ENCODE measurements around the gene RING1.

The RING1 gene

GRCh38 chr6:33237741-33238140 is 29.4 kb downstream of the RING1 start:
- DNase-seq (ENCODE audit: extremely low read depth in 1 of 2, low read depth in 1 of 2): no peak

GRCh38 chr6:33241968-33242367 is 33.7 kb downstream of the RING1 start:
- DNase-seq (ENCODE audit: extremely low read depth in 1 of 2, low read depth in 1 of 2): no peak

- DNase-seq (ENCODE audit: extremely low read depth in 1 of 2, low read depth in 1 of 2): no peak
Observed at GRCh38 chr6:33243476-33243875, 35.2 kb downstream of the RING1 start.

DNA sequence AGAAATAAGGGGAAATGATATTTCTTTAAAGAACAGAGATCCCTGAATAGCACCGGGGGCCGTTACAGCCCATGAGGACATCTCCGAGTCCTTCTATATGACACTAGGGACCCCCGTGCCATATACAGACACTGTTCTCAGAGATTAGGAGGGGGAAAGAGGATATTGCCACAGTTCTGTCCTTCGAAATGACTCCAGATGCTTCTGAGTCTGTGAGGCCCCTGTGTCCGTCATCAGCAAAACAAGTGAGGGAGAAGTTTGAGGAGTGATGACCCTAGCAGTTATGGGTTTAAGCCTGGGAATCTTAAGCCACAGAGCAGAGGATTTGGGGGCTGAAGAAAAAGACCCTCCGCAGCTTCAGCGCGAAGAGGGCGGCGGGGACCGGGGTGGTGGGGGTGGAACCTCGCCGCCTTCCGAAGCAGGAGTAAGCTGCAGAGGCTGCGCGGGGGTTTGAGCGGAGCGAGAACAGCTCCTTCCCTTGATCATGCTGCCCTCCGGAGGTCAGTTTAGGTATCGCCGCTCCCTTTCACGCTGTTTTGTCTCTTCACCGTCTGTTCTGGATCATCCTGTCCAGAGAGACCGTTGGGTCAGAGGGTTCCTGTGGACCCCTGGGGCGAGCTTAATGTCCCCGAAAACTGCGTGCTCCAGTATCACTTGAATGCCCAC is 39.8 kb downstream of the RING1 start:
- peak; percentile 75 to 88 for DNase-seq (ENCODE audit: extremely low read depth in 1 of 2, low read depth in 1 of 2)

DNA sequence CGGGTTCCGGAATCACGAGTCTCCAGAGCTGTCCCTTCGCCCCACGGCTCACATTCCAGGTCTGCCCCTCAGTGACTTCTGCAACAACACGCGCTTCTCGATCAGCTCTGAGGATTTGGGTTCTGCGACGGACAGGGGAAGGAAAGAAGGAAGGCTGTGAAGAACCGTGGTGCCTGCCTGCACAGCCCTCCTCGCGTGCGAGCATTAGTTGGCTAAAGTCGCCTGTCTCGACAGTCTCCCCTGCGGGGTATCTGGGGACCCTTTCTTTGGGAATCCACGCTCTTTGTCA is 40.3 kb downstream of the RING1 start:
- no peak for DNase-seq (ENCODE audit: extremely low read depth in 1 of 2, low read depth in 1 of 2)

DNA sequence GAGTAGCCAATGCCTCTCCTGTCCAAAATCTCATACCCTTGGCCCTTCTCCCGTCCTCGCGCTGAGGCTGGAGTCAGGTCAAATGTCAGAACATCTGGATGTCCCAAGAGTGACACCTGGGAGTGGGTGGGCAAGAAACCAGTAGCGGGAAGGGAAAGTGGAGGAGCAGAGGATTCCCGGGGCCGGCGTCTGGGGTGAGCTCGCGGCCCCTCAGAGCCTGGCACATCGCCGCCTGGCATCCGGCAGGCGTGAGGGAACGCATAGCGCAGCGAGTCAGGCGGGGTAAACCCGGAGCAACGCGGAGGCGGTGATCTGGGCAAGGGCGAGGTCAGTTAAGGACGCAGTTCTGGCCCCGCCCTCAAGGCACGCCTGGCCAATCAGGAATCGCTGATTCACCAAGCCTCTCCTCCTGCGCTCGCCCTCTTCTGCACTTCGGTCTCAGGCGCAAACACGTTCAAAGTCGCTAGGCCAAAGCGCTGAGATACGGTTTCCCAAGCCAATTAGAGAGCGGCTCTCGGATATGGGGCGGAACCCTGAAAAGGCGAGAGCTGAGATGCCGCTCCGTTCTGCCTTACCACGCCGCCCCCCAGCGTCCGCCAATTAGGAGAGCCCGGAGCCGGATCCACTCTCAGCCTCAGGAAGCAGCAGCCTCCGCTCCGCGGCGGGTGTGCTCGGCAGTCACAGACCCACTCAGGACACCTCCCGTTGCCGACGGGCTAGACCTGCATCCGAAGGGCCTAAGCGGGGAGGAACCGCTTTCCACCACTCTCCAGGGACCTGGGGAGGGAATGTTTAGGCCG is 40.8 kb downstream of the RING1 start:
- DNase-seq (ENCODE audit: extremely low read depth in 1 of 2, low read depth in 1 of 2): peak; percentile 89 to 98

- no peak for DNase-seq (ENCODE audit: extremely low read depth in 1 of 2, low read depth in 1 of 2)
Observed at GRCh38 chr6:33249732-33250630, 41.7 kb downstream of the RING1 start.

DNA sequence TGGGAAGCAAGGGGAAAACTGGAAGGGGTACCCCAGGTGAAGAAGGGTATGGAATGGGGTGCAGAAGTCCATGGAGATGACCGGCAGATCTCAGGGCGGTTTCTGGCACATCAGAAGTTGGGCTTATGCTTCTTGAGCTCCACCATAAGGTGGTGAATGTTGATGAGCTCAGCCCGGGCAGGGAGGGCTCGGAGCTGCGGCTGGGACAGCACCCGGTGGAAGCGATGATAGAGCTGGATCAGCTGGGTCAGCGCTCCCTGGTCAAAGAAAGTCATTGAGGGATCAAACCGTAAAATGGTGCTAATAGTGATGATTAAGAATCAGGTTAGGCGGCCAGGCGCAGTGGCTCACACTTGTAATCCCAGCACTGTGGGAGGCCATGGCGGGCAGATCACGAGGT is 42.4 kb downstream of the RING1 start:
- DNase-seq (ENCODE audit: extremely low read depth in 1 of 2, low read depth in 1 of 2): no peak

DNA sequence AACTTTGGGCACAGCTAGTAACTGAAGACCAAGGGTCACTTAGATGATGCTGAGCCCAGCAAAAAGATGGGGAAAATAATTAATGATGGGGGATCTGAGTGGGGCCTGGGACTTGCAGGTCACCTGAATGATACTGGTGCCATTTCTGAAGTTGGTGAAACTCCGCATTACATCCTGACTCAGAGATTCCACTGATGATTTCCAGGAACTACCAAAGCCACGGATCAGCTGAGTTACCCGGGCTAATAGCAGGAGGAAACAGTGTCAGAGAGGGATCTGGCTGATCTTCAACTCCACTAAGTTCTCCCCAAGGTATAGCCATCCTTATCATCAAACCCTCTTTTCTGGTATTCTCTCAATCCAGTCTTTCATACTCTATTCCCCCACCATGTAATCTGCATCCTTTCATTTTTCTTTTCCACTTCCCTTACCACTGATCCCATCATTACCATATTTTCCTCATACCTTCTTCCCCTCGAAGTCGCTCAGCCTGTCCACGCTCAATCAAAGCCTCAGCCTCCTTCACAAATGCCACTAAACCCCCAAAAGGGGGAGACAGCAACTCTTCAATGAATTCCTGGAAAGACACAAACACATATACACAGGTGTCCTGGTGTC is 43.2 kb downstream of the RING1 start:
- no peak for DNase-seq (ENCODE audit: extremely low read depth in 1 of 2, low read depth in 1 of 2)

DNA sequence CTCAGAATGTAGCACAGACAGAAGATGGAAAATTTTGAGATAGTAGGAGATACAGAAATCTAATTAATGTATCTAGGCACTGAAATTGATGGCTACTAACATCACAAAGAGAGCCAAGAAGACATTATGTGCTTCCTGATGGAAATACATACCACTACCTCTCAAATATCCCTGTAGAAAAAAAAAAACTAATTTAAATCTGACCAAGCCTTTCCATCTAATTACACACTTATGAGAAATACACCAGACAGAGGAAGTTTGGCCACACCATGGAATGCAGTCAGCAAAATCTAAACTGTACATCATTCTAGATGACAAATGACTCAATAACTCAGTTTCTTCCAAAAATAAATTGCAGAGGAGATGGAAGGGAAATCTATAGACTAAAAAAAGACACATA is 44.5 kb downstream of the RING1 start:
- DNase-seq (ENCODE audit: extremely low read depth in 1 of 2, low read depth in 1 of 2): no peak

- no peak for DNase-seq (ENCODE audit: extremely low read depth in 1 of 2, low read depth in 1 of 2)
Observed at GRCh38 chr6:33254591-33254990, 46.3 kb downstream of the RING1 start.

GRCh38 chr6:33259032-33259431 is 50.7 kb downstream of the RING1 start:
- DNase-seq (ENCODE audit: extremely low read depth in 1 of 2, low read depth in 1 of 2): no peak

Measured in stimulated activated CD8-positive, alpha-beta memory T cell treated with anti-CD3 and anti-CD28 coated beads, Interleukin-7, amount 100 ng/mL, for 48 hours (primary cell).